GM18870 (cell line): Measurements from ENCODE around the gene NCEH1.
A peak's percentile ranks its signal among the peaks of the same experiment; 100 is the strongest.
"Not testable (repeated sequence)": the region's sequence is repeated elsewhere in the genome, so short reads cannot be mapped to it uniquely, and the experiment has no call there.

Experiments used
- ATAC-seq: cut with Tn5 transposase; IDR thresholded peaks from one replicate; pipeline ENCODE4 v1.9.1; 2021; ENCODE audit warnings: moderate library complexity; ENCODE audit not compliant: unreplicated experiment

Gene NCEH1

DNA sequence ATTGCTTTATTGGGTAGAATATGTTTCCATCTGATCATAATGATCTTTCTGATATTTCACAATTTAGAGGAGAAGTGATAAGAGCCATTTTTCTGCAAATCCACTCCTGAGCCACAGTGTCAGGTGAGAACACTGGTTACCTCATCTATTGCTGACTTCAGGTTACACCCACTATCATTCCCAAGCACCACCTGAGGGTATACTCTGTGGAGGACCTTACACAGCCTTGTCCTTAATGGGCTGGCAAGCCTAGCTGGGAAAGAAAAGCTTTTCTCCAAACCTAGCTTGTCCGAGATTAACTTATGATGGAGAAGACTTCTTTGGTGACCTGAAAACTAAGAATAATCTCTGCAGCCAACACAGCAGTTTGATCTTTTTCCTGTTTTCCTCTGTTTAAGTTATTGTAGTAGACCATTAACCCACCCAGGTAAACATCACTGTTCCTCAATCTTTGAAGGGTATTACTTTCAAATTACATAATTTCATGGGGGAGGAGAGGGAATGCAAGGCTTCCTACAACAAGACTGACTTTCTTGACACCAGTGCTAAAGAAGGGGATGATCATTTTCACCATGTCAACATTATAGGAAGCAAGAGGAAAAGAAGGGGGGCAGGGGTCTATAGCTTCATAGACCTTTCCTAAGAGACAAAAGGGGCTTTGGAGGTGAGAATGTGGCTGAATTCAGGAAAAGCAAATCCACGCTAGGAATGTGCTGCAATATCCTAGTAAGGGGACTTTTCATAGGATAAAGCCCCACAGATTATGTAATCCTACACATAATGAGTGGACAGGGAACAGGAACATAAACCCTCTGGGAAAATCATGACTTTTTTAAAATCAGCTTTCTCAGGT, 1.7 kb downstream of the NCEH1 start:
- no peak for ATAC-seq

DNA sequence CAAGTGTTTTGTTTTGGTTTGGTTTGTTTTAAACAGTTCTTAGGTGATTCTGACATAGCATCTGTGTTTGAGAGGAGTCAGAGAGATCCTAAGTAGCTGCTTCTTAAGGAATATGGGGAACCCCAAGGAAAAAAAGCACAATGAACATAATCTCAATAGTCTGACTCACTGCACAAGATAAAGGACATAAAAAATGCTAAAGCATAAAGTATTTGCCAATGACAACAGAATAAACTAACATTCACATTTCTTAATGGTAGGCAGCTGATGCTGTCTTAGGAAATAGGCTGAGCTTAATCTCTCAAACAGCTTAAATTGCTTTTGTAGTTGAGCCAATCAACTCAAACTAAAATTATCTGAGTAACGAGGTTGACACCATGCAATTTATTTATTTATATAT, 2.9 kb downstream of the NCEH1 start:
- no peak for ATAC-seq

DNA sequence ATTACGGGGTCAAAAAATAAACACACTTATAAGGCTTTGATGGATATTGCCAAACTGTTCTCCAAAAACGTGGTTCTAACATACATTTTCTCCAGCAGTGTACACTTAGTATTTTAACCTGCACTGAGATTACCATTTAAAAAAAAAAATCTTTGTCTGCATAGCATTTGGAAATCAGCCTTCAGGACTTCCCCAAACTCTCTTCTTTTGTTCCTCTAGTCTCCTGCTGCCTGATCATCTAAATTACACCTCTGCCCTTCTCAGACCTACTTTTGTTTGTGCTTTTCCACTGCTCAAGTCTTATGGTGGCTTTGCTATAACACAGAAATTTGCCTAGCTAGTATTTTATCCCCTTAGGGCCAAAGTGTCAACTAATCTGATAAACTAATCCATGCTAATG, 3.8 kb downstream of the NCEH1 start:
- ATAC-seq = no peak

DNA sequence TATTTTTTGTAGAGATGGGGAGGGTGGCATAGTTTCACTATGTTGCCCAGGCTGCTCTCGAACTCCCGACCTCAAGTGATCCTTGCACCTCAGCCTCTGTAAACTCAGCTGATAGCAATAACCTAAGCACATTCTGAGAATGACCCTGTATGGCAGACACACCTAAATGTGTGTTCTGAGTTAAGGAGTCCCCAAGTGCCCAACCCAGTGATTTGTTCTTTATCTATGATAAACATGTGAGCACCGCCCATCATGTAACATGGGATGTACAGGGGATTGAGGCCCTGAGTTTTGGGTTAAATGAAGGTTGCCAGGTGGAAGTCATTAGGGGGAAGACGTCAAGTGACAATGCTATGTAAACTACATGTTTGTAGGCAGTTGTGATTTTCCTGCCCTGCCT, 5.7 kb downstream of the NCEH1 start:
- no peak for ATAC-seq

DNA sequence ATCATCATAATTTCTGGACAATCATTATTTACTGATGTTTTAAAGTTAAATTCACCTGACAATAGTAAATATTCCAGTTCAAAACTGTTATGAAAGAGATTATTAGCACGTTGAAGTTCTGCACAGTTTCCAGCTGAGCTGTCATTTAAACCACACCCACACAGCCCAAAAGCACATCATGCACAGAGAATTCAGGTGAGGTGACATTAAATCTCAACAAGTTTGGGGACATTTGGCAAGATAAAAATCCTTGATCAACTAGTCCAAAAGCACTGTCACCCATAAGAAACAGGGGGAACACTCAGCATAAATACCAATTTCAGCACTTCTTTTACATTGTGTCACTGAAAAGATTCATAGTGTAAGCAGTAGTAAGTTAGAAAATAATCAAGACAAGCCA, 6.9 kb downstream of the NCEH1 start:
- ATAC-seq = no peak

DNA sequence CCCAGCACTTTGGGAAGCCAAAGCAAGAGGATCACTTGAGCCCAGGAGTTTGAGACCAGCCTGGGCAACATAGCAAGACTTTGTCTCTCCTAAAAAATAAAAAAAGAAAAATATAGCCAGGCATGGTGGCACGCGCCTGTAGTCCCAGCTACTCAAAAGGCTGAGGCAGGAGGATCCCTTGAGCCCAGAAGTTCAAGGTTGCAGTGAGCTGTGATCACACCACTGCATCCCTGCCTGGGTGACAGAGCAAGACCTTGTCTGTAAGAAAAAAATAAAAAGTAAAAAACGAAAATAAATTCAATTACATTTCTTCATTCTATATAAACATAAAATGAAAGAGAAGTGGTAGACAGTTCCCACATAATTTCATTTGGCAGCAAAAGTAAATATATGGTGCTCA, 8.1 kb downstream of the NCEH1 start:
- not testable (repeated sequence) for ATAC-seq

DNA sequence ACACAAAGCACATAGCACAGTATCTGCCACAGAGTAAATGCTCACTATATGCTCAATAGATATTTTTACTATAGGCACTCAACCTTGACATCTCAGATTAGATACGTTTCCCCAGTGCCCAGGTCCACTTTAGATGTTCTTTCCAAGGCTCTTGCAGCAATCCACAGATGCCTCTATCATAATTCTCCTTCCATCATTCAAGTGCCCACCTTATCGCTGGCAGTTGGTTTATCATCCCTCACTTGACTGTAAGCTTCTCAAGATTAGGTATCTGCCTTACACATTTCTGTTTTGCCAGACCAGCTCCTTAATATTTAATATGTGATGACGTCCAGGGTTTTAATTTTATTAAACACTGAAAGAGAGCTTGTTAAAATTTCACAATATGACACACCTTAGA, 8.6 kb downstream of the NCEH1 start:
- ATAC-seq = no peak

DNA sequence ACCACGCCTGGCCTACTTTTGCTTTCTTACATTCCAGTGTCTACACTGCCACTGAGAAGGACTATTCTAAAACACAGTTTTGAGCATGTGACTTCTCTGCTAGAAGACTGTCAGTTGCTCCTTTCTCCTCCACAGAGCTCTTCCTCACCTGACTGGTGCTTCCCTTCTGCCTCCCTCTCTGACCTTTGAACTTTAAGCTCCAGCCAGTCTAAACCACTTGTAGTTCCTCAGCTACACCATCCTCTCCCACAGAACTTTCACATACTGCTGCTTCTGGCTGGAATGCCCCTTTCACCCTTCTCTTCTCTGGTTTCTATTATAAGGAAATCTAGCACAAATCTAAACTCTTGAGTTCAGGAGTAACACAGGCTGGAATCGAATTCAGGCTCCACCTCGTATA, 9.1 kb downstream of the NCEH1 start:
- ATAC-seq = no peak

DNA sequence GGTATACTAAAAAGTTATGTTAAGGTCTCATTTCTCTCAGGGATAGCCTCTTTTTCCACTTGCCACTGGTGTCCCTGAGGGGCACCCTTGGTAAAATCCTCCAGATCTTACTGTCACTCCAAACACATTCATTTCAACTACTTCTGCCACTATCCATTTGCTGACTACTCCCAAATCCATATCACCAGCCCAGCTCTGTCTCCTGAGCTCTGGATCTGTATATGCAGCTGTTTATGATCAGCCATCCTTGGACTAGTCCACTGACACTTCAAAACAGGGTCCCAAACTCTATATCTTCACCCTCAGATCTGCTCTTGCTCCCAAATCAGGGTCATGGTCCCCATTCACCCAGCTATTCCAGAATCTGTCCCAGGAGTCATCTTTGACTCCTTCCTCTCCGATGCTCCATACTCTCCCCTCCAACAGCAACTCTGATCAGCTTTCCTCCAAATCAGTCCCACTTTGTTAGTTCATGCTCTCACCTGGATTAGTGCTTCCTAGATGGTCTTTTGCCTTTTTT, 9.9 kb downstream of the NCEH1 start:
- ATAC-seq = no peak

DNA sequence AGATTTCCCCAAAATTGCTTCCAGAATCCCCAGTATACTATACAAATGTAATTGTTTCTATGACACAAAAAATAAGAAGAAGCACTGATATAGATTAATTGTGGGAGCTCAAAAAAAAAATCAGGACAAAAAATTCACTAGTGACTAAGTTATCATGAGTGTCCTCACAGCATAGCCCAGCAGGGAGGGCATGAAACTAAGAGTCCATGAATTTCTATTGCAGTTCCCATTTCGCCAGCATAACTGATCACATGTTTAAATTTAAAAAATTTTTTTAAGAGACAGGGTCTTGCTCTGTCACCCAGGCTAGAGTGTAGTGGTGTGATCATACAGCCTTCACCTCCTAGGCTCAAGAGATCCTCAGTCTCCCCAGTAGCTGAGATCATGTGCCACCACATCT, 10.6 kb downstream of the NCEH1 start:
- no peak for ATAC-seq

DNA sequence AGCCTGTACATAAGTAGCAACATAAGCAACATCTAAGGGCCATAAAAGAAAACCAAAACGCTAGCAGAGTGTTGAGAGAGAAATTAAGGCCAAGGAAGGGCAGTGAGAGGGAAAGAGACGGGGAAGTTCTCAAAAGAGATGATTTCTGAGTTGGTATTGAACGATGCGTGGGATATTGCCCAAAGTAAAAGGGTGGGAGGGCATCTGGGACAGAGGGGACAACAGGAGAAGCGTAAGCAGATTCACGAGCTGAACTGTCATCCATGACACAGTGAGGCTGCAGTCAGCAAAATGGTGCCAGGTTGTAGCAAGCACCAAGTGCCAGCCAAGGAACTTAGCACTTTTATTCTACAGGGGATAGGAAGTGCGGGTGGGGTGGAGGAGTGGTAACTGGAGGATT, 11.8 kb downstream of the NCEH1 start:
- no peak for ATAC-seq

DNA sequence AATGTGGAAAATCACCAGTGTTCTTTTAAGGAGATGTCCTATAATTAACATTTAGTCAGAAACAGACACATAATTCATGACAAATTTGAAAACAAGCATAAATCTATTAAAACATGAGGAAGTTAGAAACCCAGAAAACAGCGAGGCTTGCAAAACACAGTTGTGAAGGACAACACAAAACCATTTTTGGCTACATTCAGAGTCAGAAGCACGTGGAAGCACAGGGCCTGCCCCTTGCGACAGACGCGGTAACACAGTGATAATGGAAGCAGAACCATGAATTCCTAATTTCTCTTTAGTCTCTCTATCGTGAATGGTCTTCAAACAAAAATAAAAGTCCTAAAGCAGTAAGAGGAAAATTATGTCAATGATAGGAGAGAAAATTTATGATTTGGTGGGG, 12.2 kb downstream of the NCEH1 start:
- no peak for ATAC-seq

DNA sequence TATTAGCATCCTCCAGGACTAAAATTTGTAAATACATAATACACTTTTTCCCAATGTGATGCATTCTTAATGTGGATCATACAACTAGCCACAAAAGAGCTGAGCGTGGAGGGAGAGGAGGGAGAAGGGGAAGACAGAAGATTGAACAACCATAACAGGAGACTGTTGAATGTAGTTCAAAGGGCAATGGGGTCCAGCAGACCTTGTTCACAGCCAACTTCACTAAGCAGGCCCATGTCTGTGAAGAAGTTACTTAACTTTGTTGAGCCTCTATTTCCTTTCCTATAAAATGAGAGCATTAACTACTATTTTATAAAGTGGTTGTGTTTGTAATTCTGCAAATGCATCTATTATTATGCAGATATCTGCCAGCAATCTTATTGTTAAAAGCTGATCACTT, 13.3 kb downstream of the NCEH1 start:
- no peak for ATAC-seq

DNA sequence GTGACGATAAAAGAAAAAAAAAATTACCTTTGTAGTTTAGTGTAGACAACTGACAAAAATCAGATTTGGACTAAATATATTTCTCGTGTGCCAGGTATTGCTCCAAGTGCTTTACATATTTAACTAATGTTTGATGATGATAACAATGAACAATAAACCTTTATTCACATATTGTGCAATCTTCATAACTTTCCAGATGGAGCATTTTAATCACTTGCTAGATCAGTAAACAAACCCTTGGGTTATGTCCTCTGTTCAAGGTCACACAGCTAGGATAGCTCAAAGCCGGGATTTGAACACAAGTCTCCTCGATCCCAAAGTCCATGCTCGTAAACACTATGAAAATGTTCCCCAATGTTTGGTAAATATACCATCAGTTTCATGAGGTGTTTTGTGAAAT, 14.5 kb downstream of the NCEH1 start:
- no peak for ATAC-seq

DNA sequence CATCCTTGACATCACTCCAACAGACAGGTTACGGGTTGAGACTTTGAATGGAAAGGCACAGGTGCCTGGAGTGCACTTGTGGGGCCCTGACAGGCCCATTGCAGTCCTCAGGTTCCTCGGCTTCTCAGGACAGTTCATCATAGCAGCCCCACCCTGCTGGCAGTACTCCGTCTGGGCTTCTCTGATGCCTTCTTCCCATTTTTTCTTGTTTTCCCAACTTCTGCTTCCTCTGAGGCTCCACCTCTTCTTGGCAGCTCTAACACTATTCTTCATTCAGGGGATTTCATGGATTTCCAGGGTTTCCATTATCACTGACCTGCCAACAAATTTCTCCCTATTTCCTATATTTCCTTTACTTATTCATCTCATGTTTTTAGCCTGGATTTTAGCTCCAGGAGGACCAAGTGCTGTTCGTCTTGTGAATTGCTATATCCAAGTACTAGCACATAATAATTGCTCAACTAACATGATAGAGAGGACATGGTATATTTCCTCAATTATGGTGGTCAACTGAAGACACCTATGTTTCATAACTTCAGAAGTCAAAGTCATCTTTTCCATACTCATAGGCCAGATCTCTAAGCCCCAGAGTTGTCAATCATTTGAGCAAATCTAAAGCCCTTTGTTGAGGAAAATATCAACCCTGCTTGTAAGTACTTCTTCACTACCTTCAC, 16.2 kb downstream of the NCEH1 start:
- ATAC-seq = no peak

DNA sequence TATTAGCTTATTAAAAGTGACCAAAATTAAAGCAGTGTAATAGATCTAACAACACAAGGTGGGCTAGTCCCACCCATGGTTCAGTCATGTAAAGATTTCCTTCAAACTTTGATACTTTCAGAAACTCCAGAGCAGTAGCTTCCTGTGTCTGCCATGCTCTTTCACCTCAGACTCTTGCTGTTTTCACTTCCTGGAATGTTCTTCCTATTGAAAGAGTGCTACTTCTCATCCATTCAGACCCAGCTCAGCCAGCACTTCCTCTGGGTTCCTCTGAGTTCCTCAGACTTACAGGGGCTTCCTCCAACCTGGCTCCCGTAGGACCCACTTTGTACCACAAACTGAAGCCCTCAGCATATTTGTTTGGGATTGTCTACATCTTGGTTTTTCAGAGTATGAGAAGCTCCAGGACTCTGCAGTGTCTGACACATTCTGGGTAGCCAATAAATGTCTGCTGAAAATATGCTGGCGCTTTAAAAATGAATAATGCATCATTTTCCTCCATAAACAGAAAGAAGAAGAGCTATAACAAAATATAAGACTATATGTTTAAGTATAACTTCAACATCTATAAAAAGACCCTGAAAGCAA, 18.0 kb downstream of the NCEH1 start:
- peak; percentile 79 for ATAC-seq

DNA sequence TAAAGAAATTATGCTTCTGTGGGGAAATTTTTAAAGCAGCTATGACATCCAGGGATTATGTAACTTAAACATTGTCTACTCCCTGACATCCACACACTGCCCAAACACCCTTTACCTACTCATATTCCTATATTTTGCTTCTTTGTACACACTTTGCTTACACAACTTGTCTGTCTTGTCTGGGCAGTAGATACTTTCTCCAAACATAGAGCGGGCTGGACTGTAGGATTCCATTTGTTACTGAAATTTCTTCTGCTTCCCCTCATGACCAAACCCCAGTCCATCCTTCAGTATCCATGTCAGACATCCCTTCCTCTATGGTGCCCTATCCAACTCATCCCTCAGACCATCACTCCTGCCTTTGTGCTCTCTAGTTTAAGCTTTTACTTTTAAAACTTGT, 19.9 kb downstream of the NCEH1 start:
- ATAC-seq = no peak

DNA sequence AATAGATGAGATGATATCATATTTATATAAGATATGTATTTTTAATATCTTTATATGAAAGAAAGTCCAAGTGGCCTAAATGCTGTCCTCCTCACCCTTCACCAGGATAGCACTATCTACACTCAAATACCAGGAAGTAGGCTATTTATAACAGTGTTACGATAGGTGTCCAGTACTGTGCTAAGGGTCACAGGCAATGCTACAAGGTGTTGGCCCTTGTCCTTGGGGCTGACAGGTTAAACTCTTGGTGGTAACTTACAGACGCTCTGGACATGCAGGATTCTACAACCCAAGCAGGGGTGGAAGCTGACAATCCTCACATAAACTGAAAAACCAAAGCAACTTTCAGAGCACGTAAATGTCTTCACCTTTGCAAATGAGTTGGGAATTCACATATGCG, 22.3 kb downstream of the NCEH1 start:
- ATAC-seq = no peak

DNA sequence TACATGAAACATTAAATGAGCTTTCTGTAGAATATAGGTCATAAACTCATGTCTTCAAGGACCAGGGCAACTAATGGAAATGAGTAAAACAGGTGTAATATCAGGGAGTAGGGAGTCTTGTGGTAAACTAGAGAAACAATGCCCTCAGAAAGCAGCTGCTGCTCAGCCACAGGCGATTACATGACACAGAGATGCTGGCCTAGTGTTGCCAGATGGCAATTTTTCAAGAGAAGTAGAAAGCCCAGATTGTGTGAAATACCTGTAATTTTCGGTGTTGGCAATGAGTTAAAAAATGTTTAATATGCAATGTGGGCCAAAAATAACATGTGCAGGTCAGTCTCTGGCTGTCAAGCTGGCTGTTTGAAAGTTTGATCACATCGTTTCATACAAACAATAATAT, 23.4 kb downstream of the NCEH1 start:
- no peak for ATAC-seq

DNA sequence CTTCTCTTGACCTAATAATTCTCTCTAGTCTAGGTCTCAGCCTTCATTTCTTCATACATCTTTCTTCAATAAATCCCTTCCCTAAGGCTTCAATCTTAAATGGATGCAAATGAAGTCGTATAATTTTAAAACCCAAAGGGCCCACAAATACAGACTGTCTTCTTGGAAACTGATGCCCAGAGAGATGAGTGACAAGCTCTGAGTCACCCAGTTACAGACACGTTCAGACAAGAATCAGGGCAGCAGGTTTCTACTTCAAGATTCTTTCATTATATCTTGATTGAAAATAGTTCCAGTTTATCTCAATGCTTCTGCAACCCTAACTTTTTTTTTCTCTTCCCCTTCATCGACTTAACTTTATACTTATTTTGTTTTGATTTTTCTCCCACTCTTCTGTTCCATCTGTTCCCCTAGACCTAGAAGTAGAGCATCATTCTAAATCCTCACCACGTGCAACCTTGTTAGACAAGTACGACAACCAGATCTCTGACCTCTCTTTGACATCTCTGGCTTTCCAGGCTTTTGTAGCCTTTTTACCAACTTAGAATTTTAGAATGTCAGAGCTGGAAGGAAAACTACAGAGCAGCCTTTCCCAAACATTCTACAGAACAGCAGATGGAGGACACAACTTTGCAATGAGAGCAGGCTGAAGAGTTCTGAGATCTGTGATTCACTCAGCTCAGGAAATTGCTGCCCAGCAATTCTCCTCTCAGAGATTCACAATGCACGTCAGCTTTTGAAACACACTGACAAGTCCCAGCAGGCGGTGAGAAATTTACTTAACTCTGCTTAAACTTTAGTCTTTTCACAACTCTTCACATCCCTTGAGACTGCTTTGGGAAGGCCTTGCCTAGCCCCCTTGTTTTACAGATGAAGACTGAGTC, 25.3 kb downstream of the NCEH1 start:
- no peak for ATAC-seq

DNA sequence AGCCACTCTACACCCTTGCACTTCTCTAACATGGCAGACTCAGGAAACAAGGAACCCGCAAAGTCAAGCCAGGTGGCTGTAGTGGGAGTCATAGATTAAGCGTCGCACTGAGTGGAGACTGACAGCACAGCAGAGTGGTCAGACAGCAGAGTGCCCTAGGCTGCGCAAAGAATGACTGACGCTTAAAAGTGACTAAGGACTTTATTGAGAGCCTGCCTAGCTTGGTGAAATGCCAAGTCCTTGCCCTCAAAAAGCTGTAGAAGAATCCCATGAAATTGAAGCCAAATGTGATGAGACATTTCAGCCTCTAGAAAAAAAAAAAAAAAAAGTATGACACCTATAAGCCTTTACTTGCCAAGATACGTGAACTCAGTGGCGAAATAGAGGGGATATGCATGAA, 30.2 kb downstream of the NCEH1 start:
- no peak for ATAC-seq
